GM12865 (cell line): ENCODE results near the gene TKFC.

Experiments used
- DNase-seq: peaks from one replicate; pipeline ENCODE4 v3.0.0; 2010; ENCODE audit warnings: low read depth
- H3K4me3 ChIP-seq: 2 replicates; pipeline ENCODE4 v1.5.1; 2011; ENCODE audit warnings: mild to moderate bottlenecking, low read depth, low read length, control low read depth
- CTCF ChIP-seq: IDR thresholded peaks from 2 replicates; pipeline ENCODE4 v1.5.1; 2011; ENCODE audit warnings: low read length, control low read depth, low read depth, inconsistent platforms; ENCODE audit not compliant: insufficient read depth; ENCODE audit errors: missing control alignments

TKFC gene

GRCh38 chr11:61350336-61350735 is 17.3 kb downstream of the TKFC start:
- no peak for TF ChIP-seq CTCF
- H3K4me3 ChIP-seq, result no peak overlapping the region
- DNase-seq, result no peak

GRCh38 chr11:61350803-61351202 is 17.8 kb downstream of the TKFC start:
- no peak for DNase-seq
- no peak for TF ChIP-seq CTCF
- no peak overlapping the region for H3K4me3 ChIP-seq

- H3K4me3 ChIP-seq, result no peak overlapping the region
- no peak for DNase-seq
- no peak for TF ChIP-seq CTCF
These were observed 19.0 kb downstream of the TKFC start for GRCh38 chr11:61352038-61352437.

GRCh38 chr11:61353131-61354067 is 20.4 kb downstream of the TKFC start:
- no peak overlapping the region for H3K4me3 ChIP-seq
- no peak for DNase-seq
- TF ChIP-seq CTCF, result no peak

GRCh38 chr11:61354208-61354607 is 21.2 kb downstream of the TKFC start:
- DNase-seq, result no peak
- TF ChIP-seq CTCF, result no peak
- H3K4me3 ChIP-seq, result no peak overlapping the region

- DNase-seq, result no peak
- H3K4me3 ChIP-seq, result no peak overlapping the region
- TF ChIP-seq CTCF, result no peak
These were observed 23.7 kb downstream of the TKFC start for GRCh38 chr11:61356706-61357105.
